T-helper 1 cell treated with Interleukin-12 subunit alpha and Interleukin-12 subunit beta and Interleukin-4 antibody, amounts not matched to agents 30 μg/mL and 1 μg/mL, for 36 hours (primary cell): ENCODE data around the gene GOLGA2.

Experiments
- H3K27ac Mint-ChIP-seq: one replicate; pipeline ENCODE4 v1.8.0; 2021; ENCODE audit warnings: mild to moderate bottlenecking, mixed read lengths
- H3K27me3 Mint-ChIP-seq: one replicate; pipeline ENCODE4 v1.8.0; 2021; ENCODE audit warnings: low read depth, mixed read lengths
- H3K36me3 Mint-ChIP-seq: one replicate; pipeline ENCODE4 v1.8.0; 2021; ENCODE audit warnings: low read depth, mixed read lengths
- H3K4me1 Mint-ChIP-seq: one replicate; pipeline ENCODE4 v1.8.0; 2021; ENCODE audit warnings: low read depth, mixed read lengths
- H3K4me3 Mint-ChIP-seq: one replicate; pipeline ENCODE4 v1.8.0; 2021; ENCODE audit warnings: mild to moderate bottlenecking, moderate library complexity, mixed read lengths
- H3K9me3 Mint-ChIP-seq: one replicate; pipeline ENCODE4 v1.8.0; 2021; ENCODE audit warnings: mixed read lengths

The GOLGA2 gene, protein sequence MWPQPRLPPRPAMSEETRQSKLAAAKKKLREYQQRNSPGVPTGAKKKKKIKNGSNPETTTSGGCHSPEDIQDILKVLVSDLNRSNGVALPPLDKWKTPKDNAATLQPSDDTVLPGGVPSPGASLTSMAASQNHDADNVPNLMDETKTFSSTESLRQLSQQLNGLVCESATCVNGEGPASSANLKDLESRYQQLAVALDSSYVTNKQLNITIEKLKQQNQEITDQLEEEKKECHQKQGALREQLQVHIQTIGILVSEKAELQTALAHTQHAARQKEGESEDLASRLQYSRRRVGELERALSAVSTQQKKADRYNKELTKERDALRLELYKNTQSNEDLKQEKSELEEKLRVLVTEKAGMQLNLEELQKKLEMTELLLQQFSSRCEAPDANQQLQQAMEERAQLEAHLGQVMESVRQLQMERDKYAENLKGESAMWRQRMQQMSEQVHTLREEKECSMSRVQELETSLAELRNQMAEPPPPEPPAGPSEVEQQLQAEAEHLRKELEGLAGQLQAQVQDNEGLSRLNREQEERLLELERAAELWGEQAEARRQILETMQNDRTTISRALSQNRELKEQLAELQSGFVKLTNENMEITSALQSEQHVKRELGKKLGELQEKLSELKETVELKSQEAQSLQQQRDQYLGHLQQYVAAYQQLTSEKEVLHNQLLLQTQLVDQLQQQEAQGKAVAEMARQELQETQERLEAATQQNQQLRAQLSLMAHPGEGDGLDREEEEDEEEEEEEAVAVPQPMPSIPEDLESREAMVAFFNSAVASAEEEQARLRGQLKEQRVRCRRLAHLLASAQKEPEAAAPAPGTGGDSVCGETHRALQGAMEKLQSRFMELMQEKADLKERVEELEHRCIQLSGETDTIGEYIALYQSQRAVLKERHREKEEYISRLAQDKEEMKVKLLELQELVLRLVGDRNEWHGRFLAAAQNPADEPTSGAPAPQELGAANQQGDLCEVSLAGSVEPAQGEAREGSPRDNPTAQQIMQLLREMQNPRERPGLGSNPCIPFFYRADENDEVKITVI

DNA sequence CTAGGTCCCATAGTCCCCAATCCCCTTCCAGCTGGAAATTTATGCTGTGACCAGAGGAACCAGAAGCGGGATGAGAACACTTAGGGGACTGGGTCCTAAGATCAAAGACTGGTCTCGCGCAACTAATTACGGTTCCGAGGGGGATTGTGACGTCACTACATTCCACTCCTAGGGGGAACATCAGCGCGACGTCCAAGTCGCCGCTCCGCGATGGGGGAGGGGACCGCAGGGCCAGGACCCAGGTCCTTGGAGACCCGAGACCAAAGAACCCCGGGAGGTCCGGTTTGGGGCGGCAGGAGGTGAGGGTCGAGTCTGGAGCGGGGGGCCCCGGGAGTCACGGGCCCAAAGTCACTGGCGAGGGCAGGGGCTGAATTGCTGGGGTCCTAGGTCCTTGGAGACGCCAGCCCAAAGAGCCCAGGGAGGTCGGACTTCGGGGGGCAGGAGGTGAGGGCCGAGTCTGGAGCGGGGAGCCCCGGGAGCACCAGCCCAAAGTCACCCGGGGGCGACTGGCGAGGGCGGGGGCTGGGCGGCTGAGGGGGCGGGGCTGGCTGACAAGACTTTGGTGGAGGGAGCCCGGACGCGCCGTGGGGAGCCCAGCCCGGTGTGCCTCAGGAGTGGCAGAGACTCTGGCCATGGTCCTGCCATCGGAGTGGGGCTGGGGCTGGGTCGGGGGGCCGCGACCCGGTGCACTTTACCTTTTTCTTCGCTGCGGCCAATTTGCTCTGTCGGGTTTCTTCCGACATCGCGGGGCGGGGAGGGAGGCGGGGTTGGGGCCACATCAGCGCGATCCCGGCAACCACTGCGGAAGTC, at the start of gene GOLGA2:
GOLGA2 (minus strand) TSS at position 810 of the 810 bp plus-strand sequence; CDS start at position 779, 31 bp downstream.
- Mint-ChIP-seq H3K27ac (peak within 1 kb of the TSS; percentile 96), H3K27me3 (no peaks in the 10 kb centered on the region), H3K4me3 (peak within 1 kb of the TSS; percentile 92), H3K36me3 (peaks cover 14% of the 10 kb centered on the region), H3K4me1 (peaks cover 41% of the 10 kb centered on the region), H3K9me3 (no peaks in the 10 kb centered on the region)

DNA sequence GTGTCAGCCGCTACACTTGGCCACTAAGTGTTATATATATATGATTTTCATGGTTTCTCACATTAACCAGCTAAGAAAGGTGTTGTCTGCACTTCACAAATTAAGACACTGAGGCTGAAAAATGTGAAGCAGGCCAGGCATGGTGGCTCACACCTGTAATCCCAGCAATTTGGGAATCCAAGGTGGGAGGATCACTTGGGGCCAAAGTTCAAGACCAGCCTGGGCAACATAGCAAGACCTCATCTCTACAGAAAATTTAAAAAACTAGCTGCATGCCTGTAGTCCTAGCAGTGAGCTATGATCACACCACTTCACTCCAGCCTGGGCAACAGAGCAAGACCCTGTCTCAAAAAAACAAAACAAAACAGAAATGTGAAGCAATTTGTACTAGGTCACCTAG, 48.6 kb upstream of the GOLGA2 start:
- H3K27me3 Mint-ChIP-seq: no peaks in the 10 kb centered on the region
- peak overlapping the region; percentile 31 for H3K4me3 Mint-ChIP-seq
- no peak overlapping the region for H3K27ac Mint-ChIP-seq
- no peaks in the 10 kb centered on the region for H3K9me3 Mint-ChIP-seq
- H3K4me1 Mint-ChIP-seq: peaks cover 7% of the 10 kb centered on the region
- peaks cover 6% of the 10 kb centered on the region for H3K36me3 Mint-ChIP-seq

DNA sequence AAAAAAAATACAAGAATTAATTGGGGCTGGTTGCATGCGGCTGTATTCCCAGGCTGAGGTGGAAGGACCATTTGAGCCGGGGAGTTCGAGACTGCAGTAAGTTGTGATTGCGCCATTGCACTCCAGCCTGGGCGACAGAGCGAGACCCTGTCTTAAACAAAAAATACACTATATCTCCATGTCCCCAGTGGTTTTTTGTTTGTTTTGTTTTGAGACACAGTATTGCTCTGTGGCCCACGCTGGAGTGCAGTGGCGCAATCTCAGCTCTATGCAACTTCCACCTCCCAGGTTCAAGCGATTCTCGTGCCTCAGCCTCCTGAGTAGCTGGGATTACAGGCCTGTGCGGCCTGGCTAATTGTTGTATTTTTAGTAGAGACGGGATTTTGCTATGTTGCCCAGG, 48.0 kb upstream of the GOLGA2 start:
- H3K4me1 Mint-ChIP-seq: peaks cover 7% of the 10 kb centered on the region
- H3K9me3 Mint-ChIP-seq: no peaks in the 10 kb centered on the region
- H3K27ac Mint-ChIP-seq: peak overlapping the region; percentile 82
- peak overlapping the region; percentile 88 for H3K4me3 Mint-ChIP-seq
- H3K27me3 Mint-ChIP-seq: no peaks in the 10 kb centered on the region
- H3K36me3 Mint-ChIP-seq: peaks cover 6% of the 10 kb centered on the region

DNA sequence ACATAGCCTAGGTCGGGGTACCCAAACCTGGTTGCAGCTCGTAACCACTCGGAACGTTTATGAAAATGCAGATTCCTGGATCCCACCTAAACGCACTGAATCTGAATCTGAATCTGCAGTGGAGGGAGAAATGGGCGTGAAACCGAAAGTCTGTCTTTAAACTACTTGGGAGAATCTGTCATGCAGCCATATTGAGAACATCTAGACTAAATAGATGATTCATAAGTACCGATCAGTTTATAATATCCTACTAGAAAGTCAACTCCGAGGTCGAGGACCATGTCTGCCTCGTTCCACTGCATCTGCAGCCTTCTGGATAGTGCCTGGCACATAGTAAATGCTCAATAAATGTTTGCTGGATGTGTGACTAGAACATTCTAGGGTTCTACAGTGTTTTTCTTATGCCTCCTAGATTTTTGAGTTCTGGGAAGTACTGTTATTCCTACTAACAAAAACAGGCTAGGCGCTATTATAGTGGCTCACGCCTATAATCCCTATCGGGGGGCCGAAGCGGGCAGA, 47.5 kb upstream of the GOLGA2 start:
- Mint-ChIP-seq H3K27ac (peak overlapping the region; percentile 82), H3K4me1 (peaks cover 7% of the 10 kb centered on the region), H3K36me3 (peaks cover 6% of the 10 kb centered on the region), H3K27me3 (no peaks in the 10 kb centered on the region), H3K9me3 (no peaks in the 10 kb centered on the region), H3K4me3 (peak overlapping the region; percentile 88)

DNA sequence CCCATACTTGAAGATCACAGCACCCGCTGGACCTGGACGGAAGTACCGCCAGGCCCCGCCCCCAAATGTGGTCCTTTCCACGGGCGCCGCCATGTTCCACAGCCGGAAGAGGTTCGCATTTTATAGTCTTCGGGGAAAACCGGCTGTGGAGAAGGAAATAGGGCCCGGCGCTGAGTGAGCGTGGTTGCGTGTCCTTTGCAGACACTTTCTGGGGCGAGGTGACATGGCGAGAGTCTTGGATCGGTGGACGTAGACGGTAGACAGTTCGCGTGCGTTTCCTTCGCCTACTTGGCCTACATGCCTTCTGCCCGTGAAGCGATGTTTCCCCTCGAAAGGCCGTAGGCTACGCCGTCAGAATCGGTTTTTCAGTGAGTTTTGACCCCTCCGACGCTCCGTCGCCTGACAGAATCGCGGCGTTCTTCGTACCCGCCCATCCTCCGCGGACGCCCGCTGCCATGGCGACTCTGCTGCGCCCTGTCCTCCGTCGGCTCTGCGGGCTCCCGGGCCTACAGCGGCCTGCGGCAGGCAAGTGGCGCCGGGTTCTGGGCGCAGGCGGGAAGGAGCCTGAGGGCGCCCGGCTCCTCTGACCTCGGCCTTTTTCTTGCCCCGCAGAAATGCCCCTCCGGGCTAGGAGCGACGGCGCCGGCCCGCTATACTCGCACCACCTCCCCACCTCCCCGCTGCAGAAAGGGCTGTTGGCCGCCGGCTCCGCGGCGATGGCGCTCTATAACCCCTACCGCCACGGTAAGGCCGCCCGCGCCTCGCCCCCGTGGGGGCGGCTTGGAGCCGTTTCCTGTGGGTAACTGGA, 46.8 kb upstream of the GOLGA2 start, which contains the start of the genes COQ4 and TRUB2:
COQ4 (plus strand) TSS at position 436 of the 808 bp plus-strand sequence; CDS start at position 456, 20 bp downstream.
TRUB2 (minus strand) TSS at position 44 of the 808 bp plus-strand sequence; CDS start at position 5, 39 bp downstream.
- Mint-ChIP-seq H3K4me1 (peaks cover 7% of the 10 kb centered on the region), H3K36me3 (peaks cover 5% of the 10 kb centered on the region), H3K4me3 (peak within 1 kb of the TSS; percentile 88), H3K27me3 (no peaks in the 10 kb centered on the region), H3K27ac (peak within 1 kb of the TSS; percentile 95), H3K9me3 (no peaks in the 10 kb centered on the region)

DNA sequence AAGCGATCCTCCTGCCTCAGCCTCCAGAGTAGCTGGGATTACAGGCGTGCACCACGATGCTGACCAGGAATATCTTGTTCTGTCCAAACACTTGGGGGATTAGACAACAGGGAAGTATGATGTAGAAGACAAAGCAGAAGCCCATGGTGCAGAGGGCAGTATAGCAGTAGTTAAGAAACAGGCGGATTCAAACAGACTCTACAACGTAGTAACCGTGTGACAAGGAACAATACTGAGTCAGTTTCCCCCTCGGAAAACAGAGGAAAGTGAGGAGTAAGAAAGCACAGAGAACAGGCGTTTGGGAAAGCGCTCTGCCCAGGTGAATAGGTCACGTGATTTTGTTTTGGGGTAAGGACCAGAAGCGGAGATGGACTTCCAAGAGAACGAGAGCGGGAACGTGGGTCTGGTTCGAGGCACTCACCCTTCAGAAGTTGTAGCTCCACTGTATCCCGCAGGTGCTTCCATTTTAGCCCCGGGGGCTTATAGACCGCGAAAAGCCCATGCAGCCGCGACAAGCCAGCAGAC, 46.1 kb upstream of the GOLGA2 start:
- H3K36me3 Mint-ChIP-seq: peaks cover 5% of the 10 kb centered on the region

DNA sequence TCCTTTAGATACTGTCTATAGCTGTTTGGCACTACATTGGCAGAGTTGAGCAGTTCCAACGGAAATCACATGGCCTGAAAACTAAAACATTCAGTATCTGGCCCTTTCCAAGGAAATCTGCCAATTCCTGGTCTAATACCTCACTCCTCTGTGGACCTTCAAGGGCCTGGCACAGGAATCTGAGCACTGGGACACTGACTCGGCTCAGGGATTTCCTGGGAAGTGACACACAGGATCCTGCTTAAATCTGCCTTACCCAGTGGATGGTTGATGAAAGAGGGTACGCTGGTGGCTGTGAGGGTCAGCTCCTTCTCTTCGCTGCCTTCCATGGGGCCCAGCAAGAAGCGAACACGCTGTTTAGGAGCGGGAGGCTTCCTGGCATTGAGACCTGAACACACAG, 45.5 kb upstream of the GOLGA2 start:
- H3K36me3 Mint-ChIP-seq: peaks cover 5% of the 10 kb centered on the region
- no peaks in the 10 kb centered on the region for H3K9me3 Mint-ChIP-seq
- H3K4me1 Mint-ChIP-seq: peaks cover 7% of the 10 kb centered on the region
- no peaks in the 10 kb centered on the region for H3K27me3 Mint-ChIP-seq
- H3K27ac Mint-ChIP-seq: no peak overlapping the region
- H3K4me3 Mint-ChIP-seq: peak overlapping the region; percentile 88

More for the DNA sequence above, 46.1 kb upstream of the GOLGA2 start:
- Mint-ChIP-seq H3K4me3 (peak overlapping the region; percentile 88), H3K27ac (peak overlapping the region; percentile 95), H3K27me3 (no peaks in the 10 kb centered on the region), H3K4me1 (peaks cover 7% of the 10 kb centered on the region), H3K9me3 (no peaks in the 10 kb centered on the region)

DNA sequence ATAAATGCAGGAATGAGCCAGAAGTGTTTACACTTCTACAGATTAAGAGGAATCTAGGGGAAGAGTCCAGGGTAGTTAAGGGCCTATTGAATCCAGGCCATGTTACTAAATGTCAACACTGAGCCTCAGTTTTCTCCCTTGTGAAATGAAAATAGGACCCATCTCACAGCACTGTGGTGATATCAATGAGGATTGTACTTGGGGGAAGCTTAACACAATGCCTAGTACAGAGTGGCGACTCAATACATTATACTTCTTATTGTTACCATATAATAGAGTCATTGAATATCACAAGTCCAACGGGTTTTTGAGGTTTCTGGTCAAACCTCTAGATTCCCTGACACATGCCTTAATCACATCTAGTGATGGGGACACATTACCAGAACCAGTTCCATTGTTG, 41.8 kb upstream of the GOLGA2 start:
- H3K36me3 Mint-ChIP-seq: peaks cover 1% of the 10 kb centered on the region
- peaks cover 2% of the 10 kb centered on the region for H3K4me1 Mint-ChIP-seq
- H3K9me3 Mint-ChIP-seq: no peaks in the 10 kb centered on the region
- H3K27ac Mint-ChIP-seq: no peak overlapping the region
- no peaks in the 10 kb centered on the region for H3K27me3 Mint-ChIP-seq
- H3K4me3 Mint-ChIP-seq: no peak overlapping the region

DNA sequence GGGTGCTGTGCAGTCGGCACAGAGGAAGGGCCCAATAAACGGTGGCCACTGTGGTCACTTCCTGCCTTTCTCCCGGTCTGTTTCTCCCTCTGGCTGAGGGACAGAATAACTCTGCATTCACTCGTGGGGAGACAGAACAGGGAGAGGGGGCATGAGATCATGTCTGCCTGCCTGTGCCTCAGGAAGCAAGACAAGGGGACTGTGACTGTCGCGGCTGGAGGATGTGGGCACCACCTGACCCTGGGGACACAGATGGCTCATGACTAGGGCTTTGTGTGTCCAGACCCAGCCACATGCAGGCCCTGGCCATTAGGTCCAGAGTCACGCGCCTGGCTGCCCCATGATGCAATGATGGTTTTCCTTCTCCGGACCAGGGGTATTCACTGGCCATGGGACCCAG, 40.6 kb upstream of the GOLGA2 start:
- Mint-ChIP-seq H3K4me1 (no peaks in the 10 kb centered on the region), H3K4me3 (no peak overlapping the region), H3K27me3 (no peaks in the 10 kb centered on the region), H3K27ac (no peak overlapping the region), H3K36me3 (peaks cover 1% of the 10 kb centered on the region), H3K9me3 (no peaks in the 10 kb centered on the region)

DNA sequence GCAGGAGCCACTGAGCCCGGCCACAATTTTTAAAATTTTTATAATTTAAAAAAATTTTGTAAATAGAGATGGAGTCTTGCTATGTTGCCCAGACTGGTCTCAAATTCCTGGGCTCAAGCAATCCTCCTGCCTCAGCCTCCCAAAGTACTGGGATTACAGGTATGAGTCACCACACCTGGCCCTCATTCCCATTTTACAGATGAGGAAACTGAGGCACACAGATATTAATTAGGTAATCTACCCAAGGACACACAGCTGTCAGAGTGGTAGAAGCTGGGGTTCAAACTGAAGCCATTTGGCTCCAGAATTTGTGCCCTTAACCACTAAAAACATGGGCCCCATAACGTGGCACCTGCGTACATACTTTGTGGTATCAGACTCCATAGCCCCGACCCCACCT, 38.9 kb upstream of the GOLGA2 start:
- H3K9me3 Mint-ChIP-seq: no peaks in the 10 kb centered on the region
- no peak overlapping the region for H3K4me3 Mint-ChIP-seq
- H3K27me3 Mint-ChIP-seq: no peaks in the 10 kb centered on the region
- peaks cover 5% of the 10 kb centered on the region for H3K36me3 Mint-ChIP-seq
- H3K4me1 Mint-ChIP-seq: no peaks in the 10 kb centered on the region
- no peak overlapping the region for H3K27ac Mint-ChIP-seq

DNA sequence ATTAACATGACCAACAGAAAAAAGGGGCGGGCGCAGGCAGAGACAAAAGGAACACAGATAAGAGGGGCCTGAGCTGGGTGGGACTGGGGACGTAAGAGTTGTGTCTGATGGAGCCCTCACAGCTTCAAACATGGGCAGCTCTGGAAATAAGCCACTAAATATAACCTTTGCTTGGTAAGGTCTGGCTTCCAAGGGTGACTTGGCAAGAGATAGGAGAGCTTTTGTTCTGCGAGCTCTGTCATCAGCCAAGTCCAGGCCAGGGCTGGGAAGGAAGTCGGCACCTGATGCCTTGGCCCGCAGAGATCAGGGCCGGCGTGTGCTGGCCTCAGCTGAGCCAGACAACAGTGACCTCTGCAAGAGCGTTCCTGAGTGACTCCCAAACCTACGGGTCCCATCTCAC, 34.7 kb upstream of the GOLGA2 start:
- H3K4me1 Mint-ChIP-seq: no peaks in the 10 kb centered on the region
- no peaks in the 10 kb centered on the region for H3K9me3 Mint-ChIP-seq
- no peak overlapping the region for H3K4me3 Mint-ChIP-seq
- no peaks in the 10 kb centered on the region for H3K27me3 Mint-ChIP-seq
- peaks cover 7% of the 10 kb centered on the region for H3K36me3 Mint-ChIP-seq
- no peak overlapping the region for H3K27ac Mint-ChIP-seq

DNA sequence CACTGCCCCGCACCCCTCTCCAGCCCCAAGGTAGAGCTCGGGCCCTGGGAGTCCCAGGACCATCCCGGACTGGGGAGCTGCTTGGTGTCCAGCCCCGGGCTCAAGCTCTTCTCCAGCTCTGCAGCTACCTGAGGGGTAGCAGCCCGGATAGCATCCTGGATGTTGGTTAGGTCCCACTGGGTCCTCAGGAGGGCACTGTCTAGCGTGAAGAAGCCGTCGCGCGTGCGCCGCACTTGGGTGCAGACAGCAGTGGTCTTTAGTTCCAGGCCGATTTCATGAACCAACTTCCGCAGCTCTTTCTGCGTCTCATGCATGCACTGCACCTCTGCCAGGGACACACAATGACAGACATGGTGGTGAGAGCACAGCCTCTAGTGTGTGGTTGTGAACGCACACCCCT, 33.7 kb upstream of the GOLGA2 start:
- Mint-ChIP-seq H3K4me1 (no peaks in the 10 kb centered on the region), H3K9me3 (no peaks in the 10 kb centered on the region), H3K4me3 (no peak overlapping the region), H3K27me3 (no peaks in the 10 kb centered on the region), H3K36me3 (peaks cover 7% of the 10 kb centered on the region), H3K27ac (no peak overlapping the region)

DNA sequence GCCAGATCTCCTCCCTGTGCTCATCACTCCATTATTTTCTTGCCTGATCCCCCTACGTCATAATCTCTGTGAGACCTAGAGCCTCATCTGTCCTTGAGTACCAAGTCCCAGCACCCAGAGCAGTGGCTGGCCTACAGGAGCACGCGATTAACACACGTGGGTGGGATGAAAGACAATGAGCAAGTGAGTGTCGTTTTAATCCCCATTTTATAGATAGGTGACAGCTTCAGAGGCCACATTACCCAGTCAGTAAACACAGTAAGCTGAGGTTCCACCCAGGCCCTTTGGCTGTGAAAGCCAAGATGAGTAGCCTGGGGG, 29.1 kb upstream of the GOLGA2 start:
- Mint-ChIP-seq H3K9me3 (no peaks in the 10 kb centered on the region), H3K27ac (no peak overlapping the region)

More for the DNA sequence above, 29.1 kb upstream of the GOLGA2 start:
- Mint-ChIP-seq H3K4me3 (no peak overlapping the region), H3K27me3 (no peaks in the 10 kb centered on the region), H3K36me3 (peaks cover 2% of the 10 kb centered on the region), H3K4me1 (no peaks in the 10 kb centered on the region)
